Measurements from ENCODE around the gene C11orf24. TPM values are rescaled to one million over a fixed set of nuclear protein-coding genes. Genes with fewer than 3 reads are reported as not detected.

The C11orf24 gene
- total and polyA plus RNA-seq, 12 donors: 14.9 to 62.2 (median 30.8) TPM

DNA sequence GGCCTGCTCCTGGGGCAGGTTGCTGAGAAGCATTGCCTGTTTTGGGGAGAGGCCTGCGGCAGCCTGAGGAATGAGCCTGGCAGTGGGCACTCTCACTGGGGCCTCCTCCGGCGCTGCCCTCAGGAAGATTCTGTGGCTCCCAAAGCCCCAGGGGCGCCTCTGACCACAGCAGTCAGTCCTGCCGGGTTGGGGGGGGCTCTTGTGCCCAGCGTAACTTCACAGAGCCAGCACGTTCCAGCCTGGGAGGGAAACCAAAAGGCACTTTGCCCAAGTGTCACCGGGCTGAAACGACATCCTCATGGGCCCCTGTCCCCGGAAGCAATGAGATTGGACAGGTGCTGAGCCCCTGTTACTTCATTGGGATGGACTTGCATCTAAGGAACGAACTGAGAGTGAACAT lies 36.3 kb upstream of the C11orf24 start:
- no peaks in the 10 kb centered on the region for H3K9me3 ChIP-seq
- peaks cover 0 to 14% (median 5%) of the 10 kb centered on the region in 9 donors for H3K4me1 ChIP-seq
- peak; percentile 32 to 82 (median 63) for ATAC-seq
- no peak overlapping the region for H3K4me3 ChIP-seq
- intact Hi-C loops (cut with DNase I): loop anchor here in 2 of 10 donors (5.0 to 10.0 kb wide), 2 partner anchors 74 to 137 kb away; no protein-coding TSS in a partner anchor
- H3K27ac ChIP-seq: peak overlapping the region in 8 of 10 donors; percentile 16 to 72 (median 68)
- DNase-seq: peak in 1 of 2 donors; percentile 47
- peaks cover 0 to 9% (median 0%) of the 10 kb centered on the region in 7 donors for H3K27me3 ChIP-seq
- WGBS, 2 donors: 59 to 67% methylated on average over 11 of the region's 11 CpGs
- no peaks in the 10 kb centered on the region for H3K36me3 ChIP-seq
- TF ChIP-seq, protein P1, sequence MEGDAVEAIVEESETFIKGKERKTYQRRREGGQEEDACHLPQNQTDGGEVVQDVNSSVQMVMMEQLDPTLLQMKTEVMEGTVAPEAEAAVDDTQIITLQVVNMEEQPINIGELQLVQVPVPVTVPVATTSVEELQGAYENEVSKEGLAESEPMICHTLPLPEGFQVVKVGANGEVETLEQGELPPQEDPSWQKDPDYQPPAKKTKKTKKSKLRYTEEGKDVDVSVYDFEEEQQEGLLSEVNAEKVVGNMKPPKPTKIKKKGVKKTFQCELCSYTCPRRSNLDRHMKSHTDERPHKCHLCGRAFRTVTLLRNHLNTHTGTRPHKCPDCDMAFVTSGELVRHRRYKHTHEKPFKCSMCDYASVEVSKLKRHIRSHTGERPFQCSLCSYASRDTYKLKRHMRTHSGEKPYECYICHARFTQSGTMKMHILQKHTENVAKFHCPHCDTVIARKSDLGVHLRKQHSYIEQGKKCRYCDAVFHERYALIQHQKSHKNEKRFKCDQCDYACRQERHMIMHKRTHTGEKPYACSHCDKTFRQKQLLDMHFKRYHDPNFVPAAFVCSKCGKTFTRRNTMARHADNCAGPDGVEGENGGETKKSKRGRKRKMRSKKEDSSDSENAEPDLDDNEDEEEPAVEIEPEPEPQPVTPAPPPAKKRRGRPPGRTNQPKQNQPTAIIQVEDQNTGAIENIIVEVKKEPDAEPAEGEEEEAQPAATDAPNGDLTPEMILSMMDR (IDR thresholded peaks at IDR 0.05): no peak

DNA sequence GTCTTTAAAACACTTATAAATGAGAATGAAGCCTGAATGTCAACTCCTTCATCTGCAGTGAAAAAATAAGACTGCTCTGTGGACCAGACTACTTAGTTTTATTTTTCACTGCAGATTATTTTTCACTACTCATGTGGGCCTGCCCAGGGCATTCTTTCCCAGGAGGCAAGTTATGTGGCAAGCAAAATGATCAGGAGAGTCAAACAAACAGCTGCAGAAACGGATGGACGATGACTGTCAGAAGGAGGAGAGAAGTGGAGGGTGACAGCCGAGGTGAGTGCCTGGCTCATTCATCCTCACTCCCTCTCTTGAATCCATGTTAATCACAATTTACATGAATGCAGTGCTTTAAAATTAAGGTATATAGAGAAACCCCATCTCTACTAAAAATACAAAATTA lies 34.9 kb upstream of the C11orf24 start:
- WGBS, 2 donors: 86 to 95% methylated on average over 3 of the region's 3 CpGs
- TF ChIP-seq, protein P1 (IDR thresholded peaks at IDR 0.05): no peak
- H3K4me3 ChIP-seq: no peak overlapping the region
- intact Hi-C loops (cut with DNase I): loop anchor here in 2 of 10 donors (5.0 to 10.0 kb wide), 2 partner anchors 76 to 138 kb away; no protein-coding TSS in a partner anchor
- peaks cover 0 to 2% (median 0%) of the 10 kb centered on the region in 7 donors for H3K27me3 ChIP-seq
- H3K27ac ChIP-seq: no peak overlapping the region
- no peaks in the 10 kb centered on the region for H3K36me3 ChIP-seq
- no peak for DNase-seq
- H3K9me3 ChIP-seq: no peaks in the 10 kb centered on the region
- peaks cover 0 to 15% (median 4%) of the 10 kb centered on the region in 9 donors for H3K4me1 ChIP-seq
- ATAC-seq: no peak

DNA sequence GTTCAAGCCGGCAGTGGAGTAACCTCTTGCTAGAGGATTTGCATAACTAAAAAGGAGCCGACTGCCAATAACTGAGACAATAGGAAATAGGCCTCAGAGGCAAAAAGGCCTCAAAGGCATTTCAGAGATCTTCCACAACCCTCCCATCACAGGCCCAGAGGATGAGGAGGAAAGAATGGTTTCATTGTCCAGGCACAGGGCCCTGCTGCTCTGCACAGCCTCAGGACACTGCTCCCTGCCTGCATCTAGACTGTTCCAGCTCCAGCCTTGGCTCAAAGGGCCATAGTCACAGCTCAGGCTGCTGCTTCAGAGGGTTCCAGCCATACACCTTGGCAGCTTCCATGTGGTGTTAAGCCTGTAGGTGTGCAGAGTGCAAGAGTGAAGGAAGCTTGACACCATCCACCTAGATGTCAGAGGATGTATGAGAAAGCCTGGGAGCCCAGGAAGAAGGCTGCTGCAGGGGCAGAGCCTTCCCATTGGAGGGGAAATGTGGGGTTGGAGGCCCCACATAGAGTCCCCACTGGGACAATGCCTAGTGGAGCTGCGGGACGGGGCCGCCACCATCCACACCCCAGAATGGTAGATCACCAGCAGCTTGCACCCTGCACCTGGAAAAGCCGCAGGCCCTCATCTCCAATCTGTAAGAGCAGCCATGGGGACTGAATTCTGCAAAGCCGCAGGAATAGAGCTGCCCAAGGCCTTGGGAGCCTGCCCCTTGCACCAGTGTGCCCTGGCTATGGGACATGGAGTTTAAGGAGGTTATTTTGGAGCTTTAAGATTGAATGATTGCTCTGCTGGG lies 32.4 kb upstream of the C11orf24 start:
- Histone ChIP-seq H3K4me3 (no peak overlapping the region), H3K36me3 (no peaks in the 10 kb centered on the region), H3K27ac (no peak overlapping the region), H3K4me1 (peaks cover 0 to 14% (median 4%) of the 10 kb centered on the region in 9 donors), H3K27me3 (no peaks in the 10 kb centered on the region), H3K9me3 (no peaks in the 10 kb centered on the region)
- DNase-seq (no peak), ATAC-seq (no peak)
- intact Hi-C loops (cut with DNase I): loop anchor here in 1 of 10 donors (10.0 kb wide), 1 partner anchor 141 kb away; no protein-coding TSS in a partner anchor
- TF ChIP-seq, protein P1 (IDR thresholded peaks at IDR 0.05): no peak
- 95 to 96% methylated on average over 7 of the region's 7 CpGs for WGBS, 2 donors

DNA sequence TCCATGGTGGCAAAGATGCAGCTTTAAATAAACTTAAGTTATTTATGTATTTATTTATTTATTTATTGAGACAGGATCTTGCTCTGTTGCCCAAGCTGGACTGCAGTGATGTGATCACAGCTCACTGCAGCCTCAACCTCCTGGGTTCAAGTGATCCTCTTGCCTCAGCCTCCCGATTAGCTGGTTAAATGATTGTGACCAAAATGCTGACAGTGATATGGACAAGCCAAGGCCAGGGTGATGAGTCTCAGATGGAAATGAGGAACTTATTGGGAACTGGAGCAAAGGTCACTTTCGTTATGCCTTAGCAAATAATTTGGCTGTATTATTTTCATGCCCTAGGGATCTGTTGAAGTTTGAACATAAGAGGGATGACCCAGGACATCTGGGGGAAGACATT lies 31.3 kb upstream of the C11orf24 start:
- no peak for DNase-seq
- H3K27me3 ChIP-seq: no peaks in the 10 kb centered on the region
- H3K9me3 ChIP-seq: no peaks in the 10 kb centered on the region
- 67 to 91% methylated on average over 2 of the region's 2 CpGs for WGBS, 2 donors
- intact Hi-C loops (cut with DNase I): loop anchor here in 1 of 10 donors (10.0 kb wide), 1 partner anchor 142 kb away; no protein-coding TSS in a partner anchor
- peak overlapping the region in 1 of 10 donors; percentile 53 for H3K27ac ChIP-seq
- ATAC-seq: peak in 1 of 8 donors; percentile 12
- TF ChIP-seq, protein P1 (IDR thresholded peaks at IDR 0.05): no peak
- no peaks in the 10 kb centered on the region for H3K36me3 ChIP-seq
- H3K4me1 ChIP-seq: peaks cover 4 to 20% (median 10%) of the 10 kb centered on the region in 9 donors
- no peak overlapping the region for H3K4me3 ChIP-seq
